Fibroblast of lung (primary cell): ENCODE data around the gene SAA1. TPM values are rescaled to one million over a fixed set of nuclear protein-coding genes. Genes with fewer than 3 reads are reported as not detected.

ENCODE experiments used
- DNase-seq, 2 donors: peaks; one replicate each; pipeline versions ENCODE4 v3.0.0 to v3.0.0-alpha.2; 2010; ENCODE audit warnings: low read depth in 2 of 2
- H2AFZ ChIP-seq: 2 replicates; pipeline ENCODE4 v1.5.1; 2012; ENCODE audit warnings: low read length, control low read depth, inconsistent platforms
- H3K27ac ChIP-seq: 2 replicates; pipeline ENCODE4 v1.5.1; 2011; ENCODE audit warnings: low read length, control low read depth; ENCODE audit not compliant: insufficient read depth
- H3K27me3 ChIP-seq: 2 replicates; pipeline ENCODE4 v1.5.1; 2011; ENCODE audit warnings: mild to moderate bottlenecking, low read length; ENCODE audit not compliant: control insufficient read depth, insufficient read depth
- H3K36me3 ChIP-seq: 2 replicates; pipeline ENCODE4 v1.5.1; 2011; ENCODE audit warnings: low read length; ENCODE audit not compliant: control insufficient read depth, insufficient read depth
- H3K4me1 ChIP-seq: 2 replicates; pipeline ENCODE4 v1.5.1; 2011; ENCODE audit warnings: low read length; ENCODE audit not compliant: control insufficient read depth, insufficient read depth; ENCODE audit errors: extremely low read depth
- H3K4me2 ChIP-seq: 2 replicates; pipeline ENCODE4 v1.5.1; 2011; ENCODE audit warnings: low read length, control low read depth; ENCODE audit not compliant: insufficient read depth; ENCODE audit errors: extremely low read depth
- H3K4me3 ChIP-seq, 4 experiments: fragments of 200-600 bp in 1 of 4; sonication (generic) in 1 of 4; replicated peaks in 1 of 4; 2 replicates each; pipeline ENCODE4 v1.5.1; 2011 to 2016; ENCODE audit warnings: low read length in 4 of 4, low read depth in 3 of 4, mild to moderate bottlenecking in 3 of 4, control low read depth in 2 of 4, inconsistent platforms in 1 of 4, mixed read lengths in 1 of 4; ENCODE audit not compliant: insufficient read depth in 1 of 4; ENCODE audit errors: control extremely low read depth in 1 of 4
- H3K79me2 ChIP-seq: 2 replicates; pipeline ENCODE4 v1.5.1; 2012; ENCODE audit warnings: mild to moderate bottlenecking, low read length, inconsistent platforms; ENCODE audit not compliant: control insufficient read depth, insufficient read depth
- H3K9ac ChIP-seq: 2 replicates; pipeline ENCODE4 v1.5.1; 2011; ENCODE audit warnings: mild to moderate bottlenecking, low read length, control low read depth; ENCODE audit not compliant: insufficient read depth
- H3K9me3 ChIP-seq: 2 replicates; pipeline ENCODE4 v1.5.1; 2012; ENCODE audit warnings: low read depth, low read length; ENCODE audit not compliant: control insufficient read depth, insufficient read depth
- H4K20me1 ChIP-seq: 2 replicates; pipeline ENCODE4 v1.5.1; 2011; ENCODE audit warnings: low read length; ENCODE audit not compliant: control insufficient read depth, insufficient read depth; ENCODE audit errors: extremely low read depth
- CTCF ChIP-seq, 2 donors: IDR thresholded peaks in 1 of 2; conservative IDR thresholded peaks in 1 of 2; 1 replicate in 1 of 2; 2 replicates in 1 of 2; pipeline ENCODE4 v1.5.1; 2011 to 2012; ENCODE audit warnings: low read length in 2 of 2, control low read depth in 1 of 2, inconsistent platforms in 1 of 2, low read depth in 1 of 2, mild to moderate bottlenecking in 1 of 2
- EZH2 ChIP-seq: IDR thresholded peaks from 2 replicates; pipeline ENCODE4 v1.5.1; 2012; ENCODE audit warnings: low read length, control low read depth, mild to moderate bottlenecking; ENCODE audit errors: missing control alignments
- polyA minus RNA-seq: library from RNA; depleted of rRNA, polyadenylated mRNA; stranded (reverse); fragments of >200 nt; gene quantifications from 2 replicates; pipeline ENCODE4 v1.2.3, GENCODE V29; 2011; ENCODE audit warnings: low replicate concordance
- polyA plus RNA-seq, 2 donors: library from polyadenylated mRNA; depleted of rRNA in 1 of 2; stranded (reverse) in 1 of 2; unstranded in 1 of 2; fragments of >200 nt; gene quantifications; 2 replicates each; pipeline ENCODE4 v1.2.1, GENCODE V29; 2011 to 2012; ENCODE audit warnings: missing spikeins in 1 of 2
- total RNA-seq: library from RNA; depleted of rRNA; stranded (reverse); fragments of >200 nt; gene quantifications from 2 replicates; pipeline ENCODE4 v1.2.1, GENCODE V29; 2014

Gene SAA1
- total RNA-seq (not detected in 2 replicates), polyA plus RNA-seq (not detected in 2 replicates), polyA minus RNA-seq (not detected in 2 replicates)
- polyA plus RNA-seq (2012) = not detected in 2 replicates

GRCh38 chr11:18265949-18266348 lies at the start of gene SAA1:
TSS of gene SAA1 (plus strand) at chr11:18266264. CDS start at chr11:18266888, 624 bp downstream.
- Histone ChIP-seq H3K36me3 (no peaks in the 10 kb centered on the region), H3K9me3 (no peaks in the 10 kb centered on the region), H3K4me3 (no peak within 1 kb of the TSS), H4K20me1 (no peaks in the 10 kb centered on the region), H3K4me1 (no peaks in the 10 kb centered on the region), H3K9ac (no peak within 1 kb of the TSS), H3K27me3 (peaks cover 2% of the 10 kb centered on the region), H3K79me2 (no peaks in the 10 kb centered on the region), H2AFZ (no peak within 1 kb of the TSS), H3K27ac (no peak within 1 kb of the TSS), H3K4me2 (no peak within 1 kb of the TSS)
- TF ChIP-seq CTCF (conservative IDR thresholded peaks at IDR 0.05 in 1 of 2, IDR thresholded peaks at IDR 0.05 in 1 of 2; ENCODE audit: low read depth in 1 of 2, low read length in 2 of 2) (no peak), EZH2 (no peak)
- no peak for DNase-seq

GRCh38 chr11:18221274-18221876 lies 44.7 kb upstream of the SAA1 start:
- DNase-seq = no peak
- H3K27me3 ChIP-seq = no peaks in the 10 kb centered on the region
- no peak overlapping the region for H3K4me3 ChIP-seq
- no peaks in the 10 kb centered on the region for H3K36me3 ChIP-seq
- H3K4me1 ChIP-seq = no peaks in the 10 kb centered on the region
- TF ChIP-seq CTCF (conservative IDR thresholded peaks at IDR 0.05 in 1 of 2, IDR thresholded peaks at IDR 0.05 in 1 of 2; ENCODE audit: low read depth in 1 of 2, low read length in 2 of 2) (no peak), EZH2 (no peak)
- no peaks in the 10 kb centered on the region for H3K79me2 ChIP-seq
- H2AFZ ChIP-seq = no peak overlapping the region
- H3K4me2 ChIP-seq = no peak overlapping the region
- no peak overlapping the region for H3K27ac ChIP-seq
- no peak overlapping the region for H3K9ac ChIP-seq
- no peaks in the 10 kb centered on the region for H4K20me1 ChIP-seq
- H3K9me3 ChIP-seq = no peaks in the 10 kb centered on the region

- Histone ChIP-seq H3K4me2 (no peak overlapping the region), H2AFZ (no peak overlapping the region), H3K27me3 (no peaks in the 10 kb centered on the region), H3K4me3 (no peak overlapping the region), H3K4me1 (no peaks in the 10 kb centered on the region), H3K79me2 (no peaks in the 10 kb centered on the region), H3K36me3 (no peaks in the 10 kb centered on the region), H3K9ac (no peak overlapping the region), H4K20me1 (no peaks in the 10 kb centered on the region), H3K9me3 (no peaks in the 10 kb centered on the region), H3K27ac (no peak overlapping the region)
- no peak for TF ChIP-seq CTCF (conservative IDR thresholded peaks at IDR 0.05 in 1 of 2, IDR thresholded peaks at IDR 0.05 in 1 of 2; ENCODE audit: low read depth in 1 of 2, low read length in 2 of 2)
- TF ChIP-seq EZH2 = no peak
- no peak for DNase-seq
Measured at GRCh38 chr11:18222814-18223421, 43.1 kb upstream of the SAA1 start.
